T-helper 9 cell (primary cell): Measurements from ENCODE around the gene AKAP6.

ENCODE experiments used
- DNase-seq: peaks from one replicate; pipeline ENCODE4 v3.0.0-alpha.2; 2020

The AKAP6 gene

DNA sequence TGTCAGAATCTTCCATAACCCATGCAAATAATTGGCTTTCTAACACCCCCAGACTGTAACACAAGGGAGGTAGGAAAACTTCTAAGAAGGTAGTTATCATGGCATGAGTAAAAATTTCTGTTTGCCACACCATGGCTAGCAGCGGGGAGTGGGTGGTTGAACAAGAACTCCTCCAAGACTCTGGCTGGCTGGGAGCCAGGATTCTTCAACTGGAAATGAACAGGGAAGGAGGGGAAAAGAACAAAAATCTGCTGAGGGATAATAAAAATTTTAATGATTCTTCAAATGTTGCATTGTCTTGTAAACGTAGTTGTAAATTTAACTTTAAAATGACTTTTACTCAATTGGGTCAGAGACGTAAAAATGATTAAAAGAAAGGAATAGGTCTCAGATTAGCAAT, 78.9 kb downstream of the AKAP6 start:
- no peak for DNase-seq

DNA sequence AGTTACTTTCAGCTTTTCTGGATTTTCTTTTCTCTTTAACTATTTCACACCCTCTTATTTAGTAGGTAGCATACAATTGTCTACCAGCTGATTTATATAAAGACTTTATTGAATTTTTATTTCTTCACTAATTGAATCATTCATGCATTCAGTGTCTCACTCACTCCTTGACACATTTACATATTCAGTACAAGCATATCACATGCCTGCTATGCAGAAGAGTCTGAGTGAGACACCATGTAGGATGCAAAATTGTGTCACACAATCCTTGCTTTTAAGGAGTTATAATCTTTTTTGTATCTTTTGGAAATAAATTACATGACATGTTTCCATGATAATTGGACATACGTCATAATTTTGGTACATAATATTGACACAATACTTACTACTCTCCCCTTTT, 83.0 kb downstream of the AKAP6 start:
- DNase-seq, result no peak

DNA sequence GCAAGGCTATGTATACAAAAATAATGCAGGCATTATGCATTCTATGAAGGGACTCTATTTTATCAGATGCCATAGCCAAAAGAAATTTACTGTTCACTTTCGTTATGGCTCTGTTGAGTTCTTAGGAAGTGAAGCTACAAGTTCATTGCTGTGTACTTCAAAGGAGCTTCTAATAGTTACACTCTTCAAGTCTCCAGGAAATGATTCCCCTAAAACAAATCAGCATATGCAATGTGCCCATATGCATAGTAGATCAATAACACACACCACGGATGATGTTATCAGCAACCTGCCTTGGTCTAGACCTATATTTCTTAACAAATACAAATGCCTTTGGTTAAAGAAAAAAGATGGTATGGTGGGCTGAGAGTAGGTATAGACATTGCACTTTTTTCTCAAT, 83.4 kb downstream of the AKAP6 start:
- no peak for DNase-seq

DNA sequence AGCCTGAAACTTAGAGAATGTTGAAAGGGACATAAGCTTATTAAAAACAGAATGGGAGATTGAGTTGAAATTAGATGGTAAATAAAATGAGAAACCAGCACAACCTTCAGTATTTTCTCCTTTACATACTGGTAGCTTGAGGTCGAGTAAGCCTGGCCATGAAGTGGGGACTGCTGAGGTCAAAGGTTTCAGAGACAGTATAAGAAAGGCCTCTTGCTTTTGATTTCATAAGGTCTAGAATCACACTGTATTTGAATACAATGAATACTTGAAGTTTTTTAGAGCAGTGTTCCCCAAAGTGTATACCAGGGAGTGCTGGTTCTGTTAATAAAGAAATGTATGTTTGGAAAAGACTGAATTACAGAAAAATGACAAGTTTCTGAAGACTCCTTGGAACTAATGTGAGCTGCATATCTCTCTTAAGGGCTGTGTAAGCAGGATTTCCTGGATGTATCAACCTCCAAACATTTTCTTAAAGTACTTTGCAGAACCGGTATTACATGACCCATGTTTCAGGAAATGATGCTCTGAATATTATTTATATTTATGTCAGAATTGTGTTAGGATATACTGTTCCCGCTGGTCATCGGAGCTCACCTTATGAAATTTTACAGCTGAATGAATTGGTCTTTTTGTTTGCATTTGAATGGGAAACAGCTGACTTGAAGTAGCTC, 85.0 kb downstream of the AKAP6 start:
- no peak for DNase-seq

DNA sequence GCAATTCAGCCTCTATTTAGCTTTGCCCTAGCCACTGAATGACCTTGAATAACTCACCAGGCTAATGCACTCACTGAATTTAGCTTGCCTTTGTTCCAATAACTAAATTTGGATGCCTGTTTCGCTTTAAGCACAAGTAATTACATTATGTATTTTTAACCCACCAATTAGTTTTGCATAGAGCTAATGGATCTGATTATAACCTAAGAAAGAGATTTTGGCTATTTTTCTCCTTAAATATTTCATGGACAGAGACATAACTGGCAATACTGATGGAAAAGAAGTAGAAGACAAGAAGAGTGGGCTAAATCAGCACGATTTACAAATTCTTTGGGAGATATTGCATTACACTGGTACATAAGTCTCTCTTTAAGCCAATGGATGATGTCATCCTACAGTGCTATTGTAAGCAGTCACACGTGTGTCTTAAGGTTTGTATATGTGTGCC, 85.7 kb downstream of the AKAP6 start:
- DNase-seq, result no peak

DNA sequence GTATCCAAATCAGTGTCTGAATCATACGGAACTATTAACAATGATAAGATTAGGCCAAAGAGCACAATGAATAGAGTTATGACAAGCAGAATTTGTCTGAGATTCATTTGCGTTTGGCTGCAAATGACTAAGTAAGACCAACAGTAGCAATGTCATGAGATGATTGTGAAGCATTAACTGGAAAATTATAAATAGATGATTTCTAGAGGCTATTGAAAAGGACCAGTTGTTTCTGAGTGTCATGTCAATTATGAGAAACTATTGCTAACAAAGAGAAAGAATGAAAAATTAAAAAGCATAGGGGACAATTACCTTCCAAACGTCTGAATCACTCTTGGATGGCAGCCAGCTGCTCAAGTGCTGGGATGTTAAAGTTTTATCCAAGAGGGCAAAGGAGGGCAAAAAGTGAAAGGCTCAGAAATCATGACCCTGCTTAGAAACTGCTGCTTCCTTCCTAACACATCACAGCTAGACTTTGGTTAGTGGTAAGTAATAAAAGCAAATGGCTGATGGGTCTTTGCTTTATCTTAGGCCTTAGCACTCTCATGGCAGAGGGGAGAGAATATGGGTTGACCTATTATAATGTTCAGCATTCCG, 89.0 kb downstream of the AKAP6 start:
- DNase-seq, result no peak

DNA sequence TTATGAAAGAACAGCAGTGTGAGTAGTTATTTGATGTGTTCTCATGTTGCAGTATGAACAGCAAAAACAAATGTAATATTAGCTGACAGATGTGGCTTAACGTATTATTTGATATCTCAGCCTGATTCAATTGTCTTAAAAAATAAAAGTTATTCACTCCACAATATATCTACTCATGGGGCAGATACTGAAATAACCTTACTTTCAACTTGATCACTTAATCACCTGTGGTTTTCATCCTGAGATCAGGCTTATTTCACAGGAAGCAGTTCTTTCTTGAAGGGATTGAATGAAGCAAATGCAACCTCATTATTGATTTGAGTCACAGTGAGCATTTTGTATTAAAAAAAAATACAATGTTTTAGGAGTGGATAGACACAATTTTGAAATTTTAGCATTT, 90.3 kb downstream of the AKAP6 start:
- no peak for DNase-seq

DNA sequence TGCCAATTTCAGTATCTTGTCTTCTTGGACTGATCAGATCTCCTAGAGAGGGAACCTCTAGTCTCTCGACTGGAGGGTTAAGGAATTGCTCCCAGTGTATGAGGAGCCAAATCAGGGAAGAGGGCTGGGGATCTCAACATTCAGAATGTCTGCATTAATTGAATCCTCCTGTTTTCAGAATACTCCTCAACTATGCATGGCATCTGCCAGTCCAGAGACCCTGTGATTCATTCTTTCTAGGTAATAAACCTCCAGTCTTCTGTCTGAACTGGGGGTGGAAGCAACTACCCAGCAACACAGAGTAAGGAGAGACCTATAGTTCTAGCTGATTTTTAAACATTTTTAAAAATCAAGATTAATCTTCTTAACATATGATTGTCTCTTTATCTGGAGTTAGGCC, 92.7 kb downstream of the AKAP6 start:
- no peak for DNase-seq

DNA sequence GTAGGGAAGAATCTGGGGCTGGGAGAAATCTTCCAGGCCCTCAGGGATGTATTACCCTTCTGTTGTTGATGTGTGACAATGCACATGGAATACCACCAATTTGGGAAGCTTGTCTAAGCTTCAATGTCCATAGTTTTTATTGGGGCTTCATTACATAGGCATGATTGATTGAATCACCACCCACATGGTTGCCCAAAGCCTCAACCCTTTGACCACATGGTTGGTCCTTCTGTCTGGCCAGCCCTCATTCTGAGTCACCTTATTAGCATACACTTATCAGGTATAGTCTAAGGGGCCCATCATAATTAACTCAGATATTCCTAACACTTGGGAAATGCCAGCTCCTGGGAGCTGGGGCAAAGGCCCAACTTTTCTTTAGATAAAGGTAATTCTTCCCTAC, 93.3 kb downstream of the AKAP6 start:
- DNase-seq, result no peak

DNA sequence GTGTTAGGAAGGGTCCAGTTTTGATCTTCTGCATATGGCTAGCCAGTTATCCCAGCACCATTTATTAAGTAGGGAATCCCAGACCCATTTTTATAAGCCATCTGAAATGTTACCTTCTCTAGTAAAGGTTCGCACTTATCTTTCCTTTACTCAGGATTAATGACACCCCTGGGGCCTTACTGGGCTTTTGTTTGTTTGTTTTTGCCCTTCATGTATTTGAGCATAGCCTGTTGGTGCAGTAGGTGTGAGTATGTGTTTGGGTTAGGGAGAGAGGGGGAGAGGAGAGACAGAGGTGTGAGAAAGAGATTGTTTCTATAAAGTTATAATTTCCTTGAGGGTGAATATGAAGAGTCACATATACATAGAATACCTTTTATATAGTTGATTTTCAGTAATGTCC, 96.9 kb downstream of the AKAP6 start:
- no peak for DNase-seq

DNA sequence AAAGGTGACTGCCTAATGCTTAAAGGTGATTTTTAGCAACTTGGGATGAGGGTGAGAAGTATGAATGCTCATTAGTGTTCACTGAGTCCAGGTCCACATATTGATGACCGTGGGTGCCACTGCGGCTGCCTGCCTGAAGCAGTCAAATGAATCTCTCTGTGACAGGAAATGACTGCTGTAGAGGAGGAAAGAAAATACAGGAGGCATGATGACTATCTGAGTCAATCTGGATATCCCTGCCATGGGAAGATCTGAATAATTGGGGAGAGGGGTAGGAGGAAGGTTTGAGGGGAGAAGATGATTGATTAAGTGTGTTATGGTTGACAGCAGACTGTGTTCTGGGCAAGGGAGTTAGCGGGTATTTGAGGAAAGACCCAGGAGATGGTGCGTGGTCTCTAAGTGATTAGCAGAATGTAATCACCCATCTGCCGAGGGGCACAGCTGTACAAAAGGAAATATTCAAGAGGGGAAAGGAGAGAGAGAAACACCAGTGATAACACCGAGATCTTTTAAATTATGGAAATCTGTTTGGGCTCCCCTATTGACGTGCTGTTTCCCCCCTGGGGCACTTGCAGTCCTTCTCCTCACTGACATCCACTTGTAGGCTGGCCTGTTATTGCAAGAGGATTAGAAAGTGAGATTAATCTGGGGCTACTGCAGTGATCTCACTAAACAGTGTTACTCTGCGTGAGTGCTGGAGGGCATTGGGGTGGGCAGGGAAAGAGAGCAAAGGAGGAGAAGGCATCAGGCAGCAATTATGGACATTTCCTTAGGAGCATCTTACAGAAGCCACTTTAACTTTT, 97.7 kb downstream of the AKAP6 start:
- DNase-seq, result no peak

DNA sequence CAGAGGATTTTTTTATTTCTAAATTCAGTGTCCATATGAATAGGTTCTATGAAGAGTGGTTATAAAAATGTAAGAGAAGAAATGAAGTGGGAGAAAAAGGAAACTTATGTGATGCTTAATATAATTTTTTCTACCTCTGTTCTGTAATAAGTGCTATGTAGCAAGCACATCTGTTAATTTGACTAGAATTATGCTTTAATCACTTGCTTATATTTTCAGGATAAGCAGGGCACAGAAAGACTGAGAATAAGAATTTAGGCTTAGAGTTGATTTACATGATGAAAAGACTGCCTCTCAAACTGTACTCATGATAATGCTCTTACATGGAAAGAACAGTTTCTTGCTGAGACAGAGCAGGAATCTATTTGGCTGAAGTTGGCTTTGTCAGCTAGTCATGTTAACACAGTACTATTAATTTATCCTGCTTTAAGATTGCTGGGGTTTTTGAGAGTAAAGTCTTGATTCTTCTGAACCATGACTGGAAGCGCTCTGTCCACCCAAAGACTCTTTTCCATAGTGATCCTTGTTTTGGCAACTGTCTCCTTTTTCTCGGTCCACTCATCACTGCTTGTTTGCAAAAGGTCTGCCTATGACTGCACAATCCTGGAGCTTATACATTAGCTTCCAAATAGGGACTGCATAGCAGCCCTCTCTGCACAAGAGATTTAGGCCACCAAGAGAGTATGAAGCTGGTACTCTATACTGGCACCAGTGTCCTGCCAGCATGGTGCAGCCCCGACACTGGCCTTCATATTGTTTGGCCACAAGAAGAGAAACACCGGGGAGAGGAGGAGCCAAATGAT, 98.8 kb downstream of the AKAP6 start:
- no peak for DNase-seq

DNA sequence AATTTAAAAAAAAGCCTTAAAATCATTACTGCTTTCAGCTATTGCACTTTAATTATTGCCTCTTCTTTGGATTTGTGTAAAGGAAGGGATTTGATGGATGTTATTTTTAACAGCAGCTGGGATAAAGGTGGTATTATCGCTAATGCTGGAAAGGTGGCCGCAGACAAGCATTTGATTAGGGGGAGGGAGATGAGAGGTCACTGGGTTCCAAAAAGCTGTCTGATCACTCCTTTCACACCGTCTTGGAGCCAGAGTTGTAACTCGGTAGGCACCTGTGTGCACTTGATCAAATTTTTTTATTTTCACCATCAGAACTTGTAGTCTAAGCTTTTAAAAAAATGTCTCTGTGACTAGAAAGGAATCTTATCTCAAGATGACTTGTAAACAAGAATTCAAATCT, 99.8 kb downstream of the AKAP6 start:
- DNase-seq, result no peak

DNA sequence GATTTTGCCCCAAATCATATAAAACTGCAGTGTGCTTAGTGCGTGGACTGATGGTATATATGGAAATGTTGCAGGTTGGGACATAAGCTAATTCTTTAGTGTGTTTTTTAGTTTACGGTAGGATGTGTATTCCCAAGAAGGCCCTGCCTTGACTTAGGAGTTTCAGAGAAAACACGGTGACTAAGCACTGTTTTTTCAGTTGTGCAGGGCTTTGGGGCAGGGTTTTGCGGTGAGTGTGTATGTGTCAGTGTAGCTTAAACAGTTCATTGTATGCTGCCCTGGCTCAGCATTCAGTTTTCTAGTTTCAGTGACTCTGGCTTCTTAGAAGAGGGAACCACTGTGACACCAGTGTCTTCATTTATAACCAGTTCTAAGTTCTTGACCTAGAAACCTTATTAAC, 101.2 kb downstream of the AKAP6 start:
- no peak for DNase-seq

DNA sequence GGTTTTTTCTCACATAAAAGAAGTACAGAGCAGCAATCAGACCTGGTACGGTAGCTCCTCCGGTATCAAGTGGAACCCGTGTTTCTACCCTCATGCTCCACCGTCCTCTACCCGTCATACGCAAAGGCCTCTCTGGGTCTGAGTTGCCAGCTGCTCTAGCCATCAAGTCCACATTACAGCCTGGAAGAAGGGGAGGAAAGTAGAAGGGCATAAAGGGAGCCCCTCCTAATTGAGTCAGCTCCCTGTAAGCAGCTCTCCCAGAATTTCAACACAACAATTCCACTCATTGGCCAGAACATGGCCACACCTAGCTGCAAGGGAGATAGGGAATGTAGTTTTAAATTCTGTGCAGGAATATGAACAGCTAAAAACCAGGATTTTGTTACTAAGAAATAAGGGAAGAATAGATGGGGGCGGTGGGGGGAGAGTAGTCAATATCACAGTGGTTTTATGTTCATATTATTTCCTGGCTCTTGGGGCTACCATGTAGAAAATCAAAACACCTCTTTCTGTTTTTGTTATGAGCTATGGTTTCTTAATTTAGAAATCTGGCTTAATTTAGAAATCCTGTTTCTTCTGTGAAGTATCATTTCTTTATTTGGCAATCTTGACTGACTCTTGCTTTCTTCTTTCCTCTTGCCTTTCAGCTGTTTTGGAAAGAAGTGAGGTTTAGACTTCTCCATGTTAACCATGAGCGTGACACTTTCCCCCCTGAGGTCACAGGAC, 103.9 kb downstream of the AKAP6 start:
- DNase-seq, result no peak

DNA sequence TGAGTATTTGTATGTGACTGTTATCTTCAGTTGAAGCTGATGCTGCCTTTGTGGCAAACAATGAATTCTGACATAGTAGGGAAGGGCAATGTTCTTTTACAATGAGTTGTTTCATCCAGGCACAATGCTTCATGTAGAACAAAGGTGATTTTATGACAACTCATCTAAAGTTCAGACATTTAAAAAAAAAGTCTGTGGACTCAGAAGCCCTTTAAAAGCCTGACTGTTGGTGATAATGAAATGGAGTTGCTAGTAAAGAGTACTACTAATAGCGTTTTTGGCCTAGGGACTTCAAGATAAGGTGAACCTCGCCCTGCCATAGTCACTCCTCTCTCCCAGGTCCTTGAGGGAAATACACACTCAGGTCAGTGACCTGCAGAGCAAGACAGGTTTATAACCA, 105.1 kb downstream of the AKAP6 start:
- DNase-seq, result no peak

DNA sequence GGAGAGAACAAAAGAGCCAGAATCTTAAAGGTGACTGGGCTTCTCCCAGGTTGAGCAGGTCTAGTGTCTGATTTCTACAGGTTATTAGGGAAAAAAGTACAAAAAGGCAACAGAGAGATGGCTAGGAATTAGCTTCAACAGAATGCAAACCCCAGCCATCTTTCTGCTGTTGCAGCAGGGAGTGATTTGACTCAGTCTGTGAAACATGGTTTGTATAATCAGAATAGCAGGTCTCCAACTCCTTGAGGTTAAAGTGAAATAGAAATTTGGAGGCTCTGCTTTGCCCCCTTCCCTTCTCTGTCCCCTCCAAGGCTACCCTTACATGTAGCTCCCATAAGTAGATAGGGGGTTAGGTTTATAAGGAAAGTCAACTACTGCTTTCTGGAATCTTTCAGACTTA, 105.8 kb downstream of the AKAP6 start:
- no peak for DNase-seq

DNA sequence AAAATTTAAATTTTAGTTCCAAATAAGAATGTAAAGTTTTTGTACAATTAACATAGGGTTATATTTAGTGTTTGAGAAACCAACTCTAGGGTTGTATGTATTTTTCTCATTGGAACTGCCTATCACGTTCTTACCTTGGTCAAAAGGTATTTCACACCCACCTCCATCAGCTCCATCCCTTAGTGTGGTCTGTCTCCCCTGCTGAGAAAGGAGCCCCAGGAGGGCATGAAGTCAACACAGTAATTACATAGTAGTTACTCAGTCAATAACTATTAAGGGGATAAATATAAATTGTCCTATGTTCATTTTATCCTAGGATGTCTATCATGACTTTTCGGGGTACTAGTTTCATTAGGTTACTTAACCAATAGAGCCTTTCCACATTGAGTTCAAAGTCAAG, 106.3 kb downstream of the AKAP6 start:
- no peak for DNase-seq

DNA sequence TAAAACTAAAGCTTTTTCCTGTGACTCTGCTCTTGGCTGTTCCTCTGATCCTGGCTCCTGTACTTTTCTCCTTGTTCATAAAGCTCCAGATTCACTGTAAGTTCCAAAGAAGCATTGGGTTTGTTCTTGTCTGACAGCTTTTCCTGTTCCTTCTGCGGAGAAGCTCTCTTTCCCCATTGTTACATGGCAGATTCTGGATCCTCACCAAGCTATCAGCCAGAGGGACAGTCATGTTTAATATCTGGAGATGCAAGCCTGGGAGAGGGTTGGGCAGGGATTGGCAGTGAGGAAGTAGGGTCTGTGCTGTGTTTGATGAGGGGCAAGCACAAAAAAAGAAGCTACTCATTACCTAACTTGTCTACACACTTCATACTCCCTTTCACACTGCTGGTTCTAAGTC, 107.9 kb downstream of the AKAP6 start:
- DNase-seq, result no peak

DNA sequence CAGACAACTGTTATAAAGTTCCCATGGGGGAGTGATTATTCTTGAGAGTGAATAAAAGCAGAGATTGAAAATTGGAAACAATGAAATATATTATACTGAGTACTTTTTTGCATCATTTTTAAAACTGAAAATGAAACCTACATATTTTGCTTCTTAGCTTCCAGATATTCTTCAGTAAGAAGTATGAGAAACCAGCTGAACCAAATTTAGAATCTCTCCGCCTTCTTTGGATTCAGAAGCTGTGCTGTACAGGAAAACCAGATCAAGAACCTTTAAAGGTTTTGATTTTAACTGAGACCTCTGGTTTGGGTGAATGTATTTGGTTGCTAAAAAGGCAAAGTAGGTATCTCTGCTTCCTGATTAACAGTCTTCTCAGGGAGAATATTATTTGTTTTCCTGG, 109.4 kb downstream of the AKAP6 start:
- no peak for DNase-seq

DNA sequence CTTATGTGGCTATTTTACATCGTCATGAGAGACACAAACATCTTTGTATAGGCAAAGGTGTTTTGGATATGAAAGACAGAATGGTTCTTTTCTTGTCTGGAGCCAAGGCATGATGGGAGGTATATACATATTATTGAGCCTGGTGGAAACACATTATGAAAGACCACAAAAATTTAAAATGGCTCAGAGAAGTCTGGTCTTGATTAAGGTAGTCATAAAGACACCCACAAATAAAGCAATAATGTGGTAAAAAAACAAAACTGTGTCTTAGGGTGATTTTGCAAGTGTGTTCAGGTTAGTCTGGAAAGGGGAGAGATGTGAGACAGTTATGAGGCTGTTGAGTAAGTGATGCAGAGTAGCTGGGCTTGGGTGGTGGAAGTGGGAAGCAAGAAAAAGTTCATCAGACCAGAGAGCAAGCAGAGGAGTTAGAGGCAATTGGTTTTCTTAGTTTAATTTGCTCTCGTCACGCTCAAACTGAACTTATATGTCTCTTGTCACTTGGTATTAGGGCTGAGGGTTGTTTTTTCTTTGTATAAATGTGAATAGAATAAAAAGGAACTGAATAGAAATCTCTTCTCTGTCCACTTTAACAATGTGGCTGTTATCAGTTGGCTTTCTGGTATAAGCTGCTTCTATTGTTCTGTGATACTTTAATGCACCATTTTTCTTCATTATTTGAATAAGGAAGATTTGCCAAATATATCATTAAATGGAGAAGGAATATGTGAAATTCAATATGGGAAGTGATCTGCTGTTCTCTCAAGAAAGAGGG, 115.0 kb downstream of the AKAP6 start:
- DNase-seq, result no peak

DNA sequence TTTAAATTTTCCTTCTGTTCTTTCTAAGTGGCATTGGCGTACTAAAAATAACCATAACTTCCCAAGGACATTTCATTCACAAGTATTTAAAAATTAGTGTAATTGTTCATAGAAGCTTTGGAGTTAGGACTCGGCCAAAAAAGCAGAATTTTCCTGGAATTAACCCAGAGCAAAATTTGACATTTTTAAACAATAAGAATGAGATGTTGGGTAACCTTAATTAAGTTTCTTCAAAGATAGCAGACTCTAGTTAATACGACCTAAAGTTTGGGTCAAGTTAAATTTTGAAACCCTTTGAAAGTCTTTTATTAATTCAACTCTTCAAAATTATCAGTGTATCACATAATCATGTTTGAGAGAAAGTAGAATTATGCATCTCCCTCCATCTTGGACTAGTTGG, 118.3 kb downstream of the AKAP6 start:
- no peak for DNase-seq
